ENCODE data around the gene RPL31.

- TF ChIP-seq POLR2AphosphoS5 (IDR thresholded peaks at IDR 0.05; ENCODE audit: low read depth, low read length) (no peak), CTCF (IDR thresholded peaks at IDR 0.05) (no peak)
These were observed 14.6 kb upstream of the RPL31 start for GRCh38 chr2:100987536-100987935.

Measured in Panc1 (cell line).